DND-41 (cell line): Measurements from ENCODE around the gene GORASP1.

Source experiments
- ATAC-seq: fragments of 200-7000 bp; cut with Tn5 transposase; 3 replicates; pipeline ENCODE4 v1.9.1; 2021; ENCODE audit warnings: low read depth; ENCODE audit not compliant: insufficient read depth
- DNase-seq: peaks from one replicate; pipeline ENCODE4 v3.0.0-alpha.2; 2020
- H2AFZ ChIP-seq: 2 replicates; pipeline ENCODE4 v1.6.0; 2012; ENCODE audit warnings: low read depth, low read length
- H3K27ac ChIP-seq: 2 replicates; pipeline ENCODE4 v1.5.1; 2012; ENCODE audit warnings: low read length, inconsistent platforms
- H3K27me3 ChIP-seq: fragments of 200-600 bp; sonication (generic); 2 replicates; pipeline ENCODE4 v1.6.0; 2012; ENCODE audit warnings: low read length, mild to moderate bottlenecking, inconsistent platforms; ENCODE audit not compliant: insufficient read depth, poor library complexity
- H3K36me3 ChIP-seq: 2 replicates; pipeline ENCODE4 v1.5.1; 2012; ENCODE audit warnings: low read length, inconsistent platforms; ENCODE audit not compliant: insufficient read depth
- H3K4me1 ChIP-seq: 2 replicates; pipeline ENCODE4 v1.5.1; 2012; ENCODE audit warnings: mild to moderate bottlenecking, low read length; ENCODE audit not compliant: insufficient read depth
- H3K4me2 ChIP-seq: 2 replicates; pipeline ENCODE4 v1.6.0; 2012; ENCODE audit warnings: mild to moderate bottlenecking, moderate library complexity, low read length, inconsistent platforms; ENCODE audit not compliant: insufficient read depth
- H3K4me3 ChIP-seq, 2 experiments: fragments of 200-600 bp in 1 of 2; shearing (Covaris generic) in 1 of 2; 2 replicates each; pipeline ENCODE4 v1.5.1; 2012 to 2016; ENCODE audit warnings: inconsistent platforms in 2 of 2, low read length in 2 of 2, mild to moderate bottlenecking in 2 of 2, low read depth in 1 of 2, moderate library complexity in 1 of 2
- H3K79me2 ChIP-seq: 2 replicates; pipeline ENCODE4 v1.6.0; 2012; ENCODE audit warnings: low read length, inconsistent platforms; ENCODE audit not compliant: insufficient read depth
- H3K9ac ChIP-seq: 2 replicates; pipeline ENCODE4 v1.6.0; 2012; ENCODE audit warnings: low read depth, mild to moderate bottlenecking, inconsistent platforms, low read length, moderate library complexity
- H3K9me3 ChIP-seq: 2 replicates; pipeline ENCODE4 v1.5.1; 2012; ENCODE audit warnings: low read length, moderate library complexity, mild to moderate bottlenecking, inconsistent platforms; ENCODE audit not compliant: insufficient read depth, severe bottlenecking
- H4K20me1 ChIP-seq: 2 replicates; pipeline ENCODE4 v1.6.0; 2012; ENCODE audit warnings: low read length; ENCODE audit not compliant: insufficient read depth
- CTCF ChIP-seq: IDR thresholded peaks from 2 replicates; pipeline ENCODE4 v1.5.1; 2012; ENCODE audit warnings: borderline replicate concordance, low read length, moderate library complexity, mild to moderate bottlenecking; ENCODE audit not compliant: poor library complexity, severe bottlenecking; ENCODE audit errors: extremely low read depth
- EZH2 ChIP-seq: IDR thresholded peaks from 3 replicates; pipeline ENCODE4 v1.6.1; 2012; ENCODE audit warnings: borderline replicate concordance, low read depth, mild to moderate bottlenecking, moderate library complexity, low read length, inconsistent platforms; ENCODE audit not compliant: severe bottlenecking

Gene GORASP1

GRCh38 chr3:39144748-39145380, 37.4 kb upstream of the GORASP1 start:
- no peaks in the 10 kb centered on the region for H3K79me2 ChIP-seq

DNA sequence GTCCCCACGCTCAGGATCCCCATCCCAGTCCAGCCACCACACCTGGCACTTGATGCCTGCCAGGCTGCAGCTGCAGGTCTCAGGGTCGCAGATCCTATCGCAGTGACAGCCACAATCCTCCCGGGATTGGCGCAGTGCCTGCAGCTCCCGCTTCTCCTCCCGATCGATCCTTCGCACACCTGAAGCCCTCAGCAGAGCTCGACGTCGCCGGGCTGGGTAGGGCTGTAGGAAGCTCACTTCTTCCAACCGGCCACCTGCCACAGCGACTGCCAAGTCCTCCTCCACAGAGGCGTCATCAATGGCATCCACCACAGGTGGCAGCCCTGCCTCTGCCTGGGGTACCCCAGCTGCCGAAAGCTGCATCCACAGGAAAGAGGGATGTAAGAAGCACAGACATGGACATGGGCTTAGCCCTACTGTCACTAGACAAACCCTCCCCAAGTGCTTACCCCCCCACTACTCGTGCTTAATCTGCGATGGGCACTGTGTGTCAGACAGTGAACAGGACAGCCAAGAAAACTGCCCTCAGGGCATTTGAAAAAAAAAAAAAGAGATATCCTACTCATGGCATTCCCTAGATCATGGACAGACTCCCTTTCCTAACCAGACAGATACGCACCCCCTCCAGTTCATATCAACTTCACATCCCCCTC, 36.8 kb upstream of the GORASP1 start:
- no peaks in the 10 kb centered on the region for H4K20me1 ChIP-seq
- no peak overlapping the region; the same call in 1 of the 2 replicates for H3K27ac ChIP-seq
- H3K4me3 ChIP-seq, result no peak overlapping the region
- no peaks in the 10 kb centered on the region for H3K79me2 ChIP-seq
- H3K4me2 ChIP-seq, result no peak overlapping the region
- no peak overlapping the region for H3K9ac ChIP-seq
- peaks cover 34% of the 10 kb centered on the region for H3K4me1 ChIP-seq
- no peak for ATAC-seq
- TF ChIP-seq CTCF (no peak), EZH2 (no peak)
- no peaks in the 10 kb centered on the region for H3K9me3 ChIP-seq
- DNase-seq, result no peak
- peaks cover 18% of the 10 kb centered on the region; the same call in 1 of the 2 replicates for H3K36me3 ChIP-seq
- H3K27me3 ChIP-seq, result no peaks in the 10 kb centered on the region
- no peak overlapping the region for H2AFZ ChIP-seq

More at GRCh38 chr3:39144748-39145380, 37.4 kb upstream of the GORASP1 start:
- TF ChIP-seq EZH2 (no peak), CTCF (no peak)
- Histone ChIP-seq H3K4me2 (no peak overlapping the region), H3K9me3 (no peaks in the 10 kb centered on the region), H3K4me1 (peaks cover 37% of the 10 kb centered on the region), H3K36me3 (peaks cover 18% of the 10 kb centered on the region; the same call in 1 of the 2 replicates), H3K27me3 (no peaks in the 10 kb centered on the region), H3K9ac (no peak overlapping the region), H4K20me1 (no peaks in the 10 kb centered on the region), H2AFZ (no peak overlapping the region), H3K4me3 (no peak overlapping the region), H3K27ac (no peak overlapping the region)
- DNase-seq, result no peak
- no peak for ATAC-seq

GRCh38 chr3:39143051-39143885, 35.8 kb upstream of the GORASP1 start:
- H3K9me3 ChIP-seq, result no peaks in the 10 kb centered on the region
- TF ChIP-seq EZH2 (no peak), CTCF (no peak)
- no peaks in the 10 kb centered on the region for H3K79me2 ChIP-seq
- no peak overlapping the region for H2AFZ ChIP-seq
- DNase-seq (no peak), ATAC-seq (no peak)
- no peak overlapping the region for H3K27ac ChIP-seq
- no peak overlapping the region for H3K4me3 ChIP-seq
- H3K4me1 ChIP-seq, result peaks cover 24% of the 10 kb centered on the region
- no peaks in the 10 kb centered on the region for H3K27me3 ChIP-seq
- H4K20me1 ChIP-seq, result no peaks in the 10 kb centered on the region
- no peak overlapping the region for H3K4me2 ChIP-seq
- H3K36me3 ChIP-seq, result peaks cover 18% of the 10 kb centered on the region; the same call in 1 of the 2 replicates
- no peak overlapping the region for H3K9ac ChIP-seq
